Uterus (tissue), 4 donors: ENCODE results near the gene COL23A1. TPM values are rescaled to one million over a fixed set of nuclear protein-coding genes. Genes with fewer than 3 reads are reported as not detected.
"Not testable (repeated sequence)": the region's sequence is repeated elsewhere in the genome, so short reads cannot be mapped to it uniquely, and the experiment has no call there.

ENCODE experiments used
- DNase-seq, 2 donors: peaks; one replicate each; pipeline ENCODE4 v3.0.0-alpha.2; 2019 to 2020
- H3K27ac ChIP-seq, 2 donors: fragments of 200-600 bp; sonication (generic); 1 replicate in 1 of 2; 2 replicates in 1 of 2; pipeline ENCODE4 v1.5.1; 2016 to 2018
- H3K27me3 ChIP-seq, 2 donors: fragments of 200-600 bp; sonication (generic); one replicate each; pipeline ENCODE4 v1.5.1; 2018 to 2019; ENCODE audit warnings: control low read depth in 1 of 2
- H3K36me3 ChIP-seq, 2 donors: fragments of 200-600 bp; sonication (generic); one replicate each; pipeline ENCODE4 v1.5.1; 2019; ENCODE audit warnings: control low read depth in 1 of 2
- H3K4me1 ChIP-seq, 2 donors: fragments of 200-600 bp; sonication (generic); one replicate each; pipeline ENCODE4 v1.5.1; 2018 to 2019; ENCODE audit warnings: control low read depth in 1 of 2
- H3K4me3 ChIP-seq, 2 donors: fragments of 200-600 bp; sonication (generic); 1 replicate in 1 of 2; 2 replicates in 1 of 2; pipeline ENCODE4 v1.5.1; 2018 to 2019; ENCODE audit warnings: mild to moderate bottlenecking in 1 of 2
- H3K9me3 ChIP-seq, 2 donors: fragments of 200-600 bp; sonication (generic); one replicate each; pipeline ENCODE4 v1.5.1; 2019; ENCODE audit warnings: control low read depth in 1 of 2
- POLR2A ChIP-seq, 2 donors: fragments of 450-650 bp; IDR thresholded peaks; one replicate each; pipeline ENCODE4 v1.6.1; 2016; ENCODE audit warnings: antibody characterized with exemption in 2 of 2, mild to moderate bottlenecking in 1 of 2, moderate library complexity in 1 of 2
- intact Hi-C: fragments of 100-400 bp; cut with DNase I; formaldehyde crosslinking; loops from one replicate; pipeline ENCODE4 v1.15.1; 2023; ENCODE audit warnings: low total_unique reads
- total RNA-seq, 4 donors: library from RNA; depleted of rRNA in 3 of 4; stranded (reverse); fragments of >200 nt in 3 of 4; gene quantifications; one replicate each; pipeline versions ENCODE4 v1.1.0 to v1.2.4, GENCODE V29; 2014 to 2023
- TF ChIP-seq, protein P1 (sequence below), 4 experiments: fragments of 200-600 bp in 2 of 4; fragments of 450-650 bp in 2 of 4; sonication (generic) in 2 of 4; IDR thresholded peaks; one replicate each; pipeline ENCODE4 v1.5.1; 2016 to 2019; ENCODE audit warnings: antibody characterized with exemption in 4 of 4, mild to moderate bottlenecking in 2 of 4, moderate library complexity in 1 of 4
- donor health status: DM: yes; HTN: yes; CAD: no.

The COL23A1 gene
- total RNA-seq, 4 donors from 2014 or later, result 0.85 to 7.6 (median 2.0) TPM; not detected in 1

DNA sequence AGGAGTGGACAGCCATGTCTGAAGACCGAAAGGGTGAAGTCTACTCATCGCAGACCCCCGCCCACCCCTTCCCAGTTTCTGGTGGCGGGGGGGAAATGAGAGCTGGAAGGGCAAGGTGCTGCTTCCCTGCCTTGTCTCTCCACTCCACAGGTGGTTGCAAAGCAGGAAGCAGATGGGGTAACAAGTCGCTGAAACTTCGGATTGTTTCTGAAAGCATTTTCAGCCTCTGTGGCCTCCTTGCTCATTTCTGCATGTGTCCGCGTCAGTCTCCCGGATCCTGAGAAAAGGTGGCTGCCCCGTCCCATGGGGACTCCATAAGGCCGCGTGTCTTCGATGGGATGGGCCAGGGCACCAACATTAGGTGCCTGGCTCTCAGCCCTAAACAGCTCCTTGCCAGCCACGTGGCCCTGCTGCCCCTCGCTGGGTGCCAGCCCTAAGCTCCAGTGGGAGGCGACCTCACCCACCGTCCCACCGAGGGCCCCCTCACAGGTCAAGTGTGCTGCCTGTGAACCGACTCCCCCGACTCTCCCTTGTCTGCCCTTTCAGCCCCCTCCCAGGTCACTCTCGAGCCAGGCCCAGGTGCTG lies 358.6 kb downstream of the COL23A1 start:
- peak in 1 of 2 donors; percentile 36 for DNase-seq
- H3K27me3 ChIP-seq, result no peaks in the 10 kb centered on the region
- intact Hi-C loops, result no loop called here
- no peaks in the 10 kb centered on the region for H3K9me3 ChIP-seq
- peak overlapping the region; percentile 95 to 97 for H3K27ac ChIP-seq
- H3K4me3 ChIP-seq, result peak overlapping the region; percentile 66 to 73
- TF ChIP-seq POLR2A (IDR thresholded peaks at IDR 0.05), result no peak
- TF ChIP-seq, protein P1, sequence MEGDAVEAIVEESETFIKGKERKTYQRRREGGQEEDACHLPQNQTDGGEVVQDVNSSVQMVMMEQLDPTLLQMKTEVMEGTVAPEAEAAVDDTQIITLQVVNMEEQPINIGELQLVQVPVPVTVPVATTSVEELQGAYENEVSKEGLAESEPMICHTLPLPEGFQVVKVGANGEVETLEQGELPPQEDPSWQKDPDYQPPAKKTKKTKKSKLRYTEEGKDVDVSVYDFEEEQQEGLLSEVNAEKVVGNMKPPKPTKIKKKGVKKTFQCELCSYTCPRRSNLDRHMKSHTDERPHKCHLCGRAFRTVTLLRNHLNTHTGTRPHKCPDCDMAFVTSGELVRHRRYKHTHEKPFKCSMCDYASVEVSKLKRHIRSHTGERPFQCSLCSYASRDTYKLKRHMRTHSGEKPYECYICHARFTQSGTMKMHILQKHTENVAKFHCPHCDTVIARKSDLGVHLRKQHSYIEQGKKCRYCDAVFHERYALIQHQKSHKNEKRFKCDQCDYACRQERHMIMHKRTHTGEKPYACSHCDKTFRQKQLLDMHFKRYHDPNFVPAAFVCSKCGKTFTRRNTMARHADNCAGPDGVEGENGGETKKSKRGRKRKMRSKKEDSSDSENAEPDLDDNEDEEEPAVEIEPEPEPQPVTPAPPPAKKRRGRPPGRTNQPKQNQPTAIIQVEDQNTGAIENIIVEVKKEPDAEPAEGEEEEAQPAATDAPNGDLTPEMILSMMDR (IDR thresholded peaks at IDR 0.05), result no peak
- peaks cover 0 to 14% of the 10 kb centered on the region in 2 donors for H3K4me1 ChIP-seq
- no peaks in the 10 kb centered on the region for H3K36me3 ChIP-seq

DNA sequence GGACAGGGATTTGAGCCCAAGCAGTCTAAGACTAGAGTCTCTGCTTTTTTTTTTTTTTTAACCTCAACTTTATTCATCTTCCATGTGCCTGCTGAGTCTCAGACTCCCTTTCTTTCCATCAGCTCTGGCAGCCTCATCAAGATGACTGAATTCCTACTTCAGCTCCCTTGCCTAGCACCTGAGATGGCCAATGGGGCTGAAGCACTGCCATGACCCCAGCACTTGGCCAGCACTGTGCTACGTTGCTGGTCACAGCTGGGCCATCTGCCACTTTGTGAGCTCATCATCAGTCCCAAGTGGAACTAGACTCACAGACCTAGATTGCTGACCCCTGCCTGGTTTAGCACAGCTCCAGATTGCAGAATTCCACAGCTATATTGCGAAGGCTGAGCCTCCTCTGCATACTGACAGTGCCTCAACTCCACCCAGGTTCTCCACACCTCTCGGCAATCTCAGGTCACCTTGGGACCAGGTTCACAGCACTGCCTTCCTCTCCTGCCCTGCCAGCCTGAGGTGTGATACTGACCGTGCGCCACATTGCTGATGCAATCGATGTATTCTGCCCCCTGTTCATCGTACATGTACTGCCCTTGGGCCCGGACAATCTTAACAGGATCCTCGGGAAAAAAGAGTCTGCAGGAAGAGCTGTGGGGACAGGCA lies 359.2 kb downstream of the COL23A1 start:
- H3K27ac ChIP-seq, result peak overlapping the region in 1 of 2 donors; percentile 95
- TF ChIP-seq POLR2A (IDR thresholded peaks at IDR 0.05), result no peak
- TF ChIP-seq, protein P1 (IDR thresholded peaks at IDR 0.05), result no peak
- no peaks in the 10 kb centered on the region for H3K27me3 ChIP-seq
- no peaks in the 10 kb centered on the region for H3K9me3 ChIP-seq
- intact Hi-C loops, result no loop called here
- H3K36me3 ChIP-seq, result no peaks in the 10 kb centered on the region
- peak in 1 of 2 donors; percentile 31 for DNase-seq
- H3K4me1 ChIP-seq, result peaks cover 0 to 14% of the 10 kb centered on the region in 2 donors
- H3K4me3 ChIP-seq, result peak overlapping the region; percentile 66 to 73

DNA sequence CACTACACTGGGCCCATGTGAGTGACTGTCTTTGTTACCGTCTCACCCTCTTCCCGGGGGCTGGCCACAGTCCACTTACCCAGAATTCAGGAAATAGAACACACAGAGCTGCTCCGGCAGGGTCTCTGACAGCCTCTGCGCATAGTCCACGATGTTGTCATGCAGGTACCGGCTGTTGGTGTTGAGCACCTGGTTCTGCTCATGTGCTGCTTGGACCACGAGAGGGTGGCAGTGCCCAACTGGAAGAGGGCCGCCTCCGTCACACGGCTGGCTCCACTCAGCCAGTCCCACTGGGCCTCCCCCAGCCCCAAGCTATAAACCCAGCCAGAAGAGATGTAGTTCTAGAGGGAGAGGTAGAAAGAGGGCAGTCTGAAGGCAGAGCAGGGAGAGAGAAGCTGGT lies 360.3 kb downstream of the COL23A1 start:
- Histone ChIP-seq H3K4me1 (peaks cover 0 to 14% of the 10 kb centered on the region in 2 donors), H3K27ac (no peak overlapping the region), H3K4me3 (no peak overlapping the region), H3K36me3 (no peaks in the 10 kb centered on the region), H3K27me3 (no peaks in the 10 kb centered on the region), H3K9me3 (no peaks in the 10 kb centered on the region)
- DNase-seq, result no peak
- TF ChIP-seq, protein P1 (IDR thresholded peaks at IDR 0.05), result no peak
- no peak for TF ChIP-seq POLR2A (IDR thresholded peaks at IDR 0.05)
- intact Hi-C loops, result no loop called here

DNA sequence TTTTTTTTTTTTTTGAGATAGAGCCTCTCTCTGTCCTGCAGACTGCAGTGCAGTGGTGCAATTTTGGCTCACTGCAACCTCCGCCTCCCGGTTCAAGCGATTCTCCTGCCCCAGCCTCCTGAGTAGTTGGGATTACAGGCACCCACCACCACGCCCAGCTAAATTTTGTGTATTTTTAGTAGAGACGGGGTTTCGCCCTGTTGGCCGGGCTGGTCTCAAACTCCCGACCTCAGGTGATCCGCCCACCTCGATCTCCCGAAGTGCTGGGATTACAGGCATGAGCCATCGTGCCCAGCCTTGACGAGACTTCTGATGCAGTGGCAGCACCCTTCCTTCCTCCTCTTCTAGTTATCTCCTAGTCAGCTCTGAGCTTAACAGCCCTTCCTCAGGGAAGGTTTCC lies 361.1 kb downstream of the COL23A1 start:
- H3K27me3 ChIP-seq, DNase-seq, H3K9me3 ChIP-seq, H3K27ac ChIP-seq, intact Hi-C loops, H3K36me3 ChIP-seq, H3K4me3 ChIP-seq: not testable (repeated sequence)
- H3K4me1 ChIP-seq, result peaks cover 0 to 14% of the 10 kb centered on the region in 2 donors

GRCh38 chr5:178228609-178229008 lies 361.6 kb downstream of the COL23A1 start:
- TF ChIP-seq POLR2A (IDR thresholded peaks at IDR 0.05), result no peak
- TF ChIP-seq, protein P1 (IDR thresholded peaks at IDR 0.05), result no peak
- no peaks in the 10 kb centered on the region for H3K36me3 ChIP-seq
- peaks cover 0 to 14% of the 10 kb centered on the region in 2 donors for H3K4me1 ChIP-seq
- H3K27ac ChIP-seq, result no peak overlapping the region
- intact Hi-C loops, result no loop called here
- H3K9me3 ChIP-seq, result no peaks in the 10 kb centered on the region
- no peaks in the 10 kb centered on the region for H3K27me3 ChIP-seq
- no peak overlapping the region for H3K4me3 ChIP-seq
- DNase-seq, result no peak
